ENCODE measurements around the gene YIF1B. TPM values are rescaled to one million over a fixed set of nuclear protein-coding genes. Genes with fewer than 3 reads are reported as not detected.
A peak's percentile ranks its signal among the peaks of the same experiment; 100 is the strongest.

The YIF1B gene
- total and polyA plus RNA-seq, 2 of the 4 experiments (the other 2 are of a cell fraction): 72.2 to 165 TPM

DNA sequence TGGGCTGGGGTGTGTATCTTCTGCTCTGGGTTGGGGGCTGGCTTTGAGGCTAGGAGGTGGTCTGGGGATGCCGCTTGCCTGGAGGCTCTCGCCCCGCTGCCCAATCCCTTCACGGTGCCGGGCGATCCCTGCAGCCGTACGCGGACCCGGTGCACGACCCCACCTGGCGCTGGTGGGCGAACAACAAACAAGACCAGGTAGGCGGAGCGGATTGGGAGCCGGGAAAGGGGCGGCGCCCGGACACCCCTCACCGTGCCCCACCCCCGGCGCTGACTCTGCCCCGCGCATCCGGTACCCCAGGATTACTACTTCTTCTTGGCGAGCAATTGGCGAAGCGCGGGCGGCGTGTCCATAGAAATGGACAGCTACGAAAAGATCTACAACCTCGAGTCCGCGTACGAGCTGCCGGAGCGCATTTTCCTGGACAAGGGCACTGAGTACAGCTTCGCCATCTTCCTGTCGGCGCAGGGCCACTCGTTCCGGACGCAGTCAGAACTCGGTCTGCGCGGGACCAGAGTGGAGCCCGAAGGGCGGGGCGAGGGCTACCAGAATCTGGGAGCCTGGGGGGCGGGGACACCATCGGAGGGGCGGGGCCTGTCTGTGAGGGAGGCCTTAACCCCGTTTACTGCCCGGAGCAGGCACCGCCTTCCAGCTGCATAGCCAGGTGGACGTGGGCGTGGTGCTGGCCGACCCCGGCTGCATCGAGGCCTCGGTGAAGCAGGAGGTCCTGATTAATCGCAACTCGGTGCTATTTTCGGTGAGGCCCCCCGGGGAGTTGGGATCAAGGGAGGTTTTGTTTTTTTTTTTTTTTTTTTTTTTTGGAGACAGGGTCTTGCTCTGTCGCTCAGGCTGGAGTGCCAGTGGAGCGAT lies 46.6 kb upstream of the YIF1B start:
- WGBS, 2 experiments (ENCODE audit: extremely low coverage in 2 of 2, insufficient read length in 1 of 2): 3% methylated on average over 33 of the region's 68 CpGs; no CpG with 5 or more reads in 1 of the 2 experiments
- Histone ChIP-seq H3K18ac (ENCODE audit: low read depth, low read length) (no peak overlapping the region), H3K79me1 (ENCODE audit: low read depth in 1 of 2, low read length in 2 of 2) (no peaks in the 10 kb centered on the region), H3K23ac (ENCODE audit: low read depth, low read length) (no peak overlapping the region), H2BK120ac (ENCODE audit: low read depth, low read length) (no peak overlapping the region), H3K9ac (ENCODE audit: low read depth, low read length) (no peak overlapping the region), H4K5ac (ENCODE audit: low read depth, low read length) (no peak overlapping the region), H2BK15ac (ENCODE audit: low read depth, low read length) (no peak overlapping the region), H3K27ac (ENCODE audit: insufficient read depth, low read length) (no peak overlapping the region), H3K27me3 (ENCODE audit: control insufficient read depth, insufficient read depth, low read length) (peaks cover 44% of the 10 kb centered on the region), H2AK5ac (ENCODE audit: low read depth, low read length) (no peak overlapping the region), H3K14ac (replicated peaks; ENCODE audit: low read depth, low read length) (no peak overlapping the region), H4K91ac (ENCODE audit: insufficient read depth, low read depth, low read length) (no peak overlapping the region), H3K4me2 (ENCODE audit: low read depth, low read length) (peak overlapping the region; percentile 97), H3K4ac (ENCODE audit: low read depth, low read length) (no peak overlapping the region), H3K4me3 (ENCODE audit: insufficient read depth, low read depth, low read length) (peak overlapping the region; percentile 66), H2AK9ac (replicated peaks; ENCODE audit: low read depth, low read length, poor library complexity) (peak overlapping the region; percentile 47), H2BK5ac (ENCODE audit: low read depth, low read length, poor library complexity, severe bottlenecking) (no peak overlapping the region), H2AFZ (replicated peaks; ENCODE audit: low read length, poor library complexity) (peak overlapping the region; percentile 98), H4K20me1 (ENCODE audit: insufficient read depth, low read length) (0 out of 2 replicates have a peak, but pooled peaks cover 3% of the 10 kb centered on the region), H3K9me1 (ENCODE audit: insufficient read depth, low read length) (no peaks in the 10 kb centered on the region), H3K56ac (ENCODE audit: extremely low read depth, insufficient read depth, low read length) (no peak overlapping the region), H2BK20ac (ENCODE audit: low read depth, low read length) (no peak overlapping the region), H3K9me3 (ENCODE audit: control insufficient read depth, insufficient read depth, low read length) (no peaks in the 10 kb centered on the region), H3K4me1 (ENCODE audit: control insufficient read depth, insufficient read depth, low read length) (no peaks in the 10 kb centered on the region), H4K8ac (ENCODE audit: low read depth in 2 of 2, low read length in 2 of 2) (peak overlapping the region in 1 of 2 experiments; percentile 24; a peak in 1 of 4 replicates), H3K36me3 (ENCODE audit: control insufficient read depth, insufficient read depth, low read length) (no peaks in the 10 kb centered on the region)
- ATAC-seq (ENCODE audit: low read depth) (peak; percentile 83), DNase-seq (peak; percentile 49)
- POLR2A ChIA-PET (ENCODE audit: unreplicated experiment): interaction anchor here (0.6 kb wide), 2 partner anchors 11 to 13 kb away, joined by 3 to 4 read pairs; no protein-coding TSS in a partner anchor
- intact Hi-C loops (cut with micrococcal nuclease) (no loop called here), dilution Hi-C loops (cut with HindIII; ENCODE audit: low sequenced_read_pairs, unreplicated experiment) (no loop called here), in situ Hi-C loops (cut with MboI; ENCODE audit: low sequenced_read_pairs) (no loop called here)
- no peak for TF ChIP-seq MAFK (IDR thresholded peaks at IDR 0.05; ENCODE audit: low read depth, low read length)
- TF ChIP-seq POLR2A (IDR thresholded peaks at IDR 0.05; ENCODE audit: low read depth, low read length): no peak
- TF ChIP-seq MXI1 (IDR thresholded peaks at IDR 0.05; ENCODE audit: borderline replicate concordance, low read depth, low read length): no peak
- no TSS peak for BruUV-seq (replicated peaks)
- CTCF ChIA-PET: interaction anchor here (0.9 to 1.5 kb wide), 2 partner anchors 12 to 27 kb away, joined by 3 to 4 read pairs; partner anchors contain the start of genes CATSPERG and PSMD8
